Spinal cord (tissue), 10 donors: ENCODE results near the gene TRABD. TPM values are rescaled to one million over a fixed set of nuclear protein-coding genes. Genes with fewer than 3 reads are reported as not detected.

ENCODE experiments used
- DNase-seq, 6 donors: peaks; one replicate each; pipeline versions ENCODE4 v3.0.0 to v3.0.0-alpha.2; 2013 to 2015; ENCODE audit warnings: low spot score in 6 of 6, low read depth in 4 of 6
- H3K27ac ChIP-seq: one replicate; pipeline ENCODE4 v1.5.1; 2013; ENCODE audit warnings: low read depth, low read length, control low read depth
- H3K27me3 ChIP-seq: one replicate; pipeline ENCODE4 v1.6.1; 2013; ENCODE audit warnings: low read length; ENCODE audit not compliant: control insufficient read depth, insufficient read depth
- H3K36me3 ChIP-seq: one replicate; pipeline ENCODE4 v1.6.1; 2013; ENCODE audit warnings: low read length; ENCODE audit not compliant: control insufficient read depth, insufficient read depth
- H3K4me1 ChIP-seq: one replicate; pipeline ENCODE4 v1.6.1; 2013; ENCODE audit warnings: low read length; ENCODE audit not compliant: control insufficient read depth, insufficient read depth
- H3K4me3 ChIP-seq: one replicate; pipeline ENCODE4 v1.5.1; 2013; ENCODE audit warnings: low read depth, low read length, control low read depth
- H3K9me3 ChIP-seq: one replicate; pipeline ENCODE4 v1.6.1; 2013; ENCODE audit warnings: low read length; ENCODE audit not compliant: control insufficient read depth, insufficient read depth
- WGBS: methylation state at CpG from one replicate; pipeline ENCODE4 v1.1.5; 2013; ENCODE audit warnings: missing lambda C conversion rate; ENCODE audit not compliant: insufficient coverage; 5-methylcytosine and 5-hydroxymethylcytosine counted together
- polyA plus RNA-seq, 2 donors: library from polyadenylated mRNA; unstranded; fragments of 120-200 nt; gene quantifications; one replicate each; pipeline ENCODE4 v1.2.1, GENCODE V29; 2013; ENCODE audit not compliant: insufficient read length in 2 of 2
- total RNA-seq, 2 donors: library from RNA; depleted of rRNA in 1 of 2; stranded (reverse); fragments of 120-200 nt in 1 of 2; fragments of >200 nt in 1 of 2; gene quantifications; one replicate each; pipeline versions ENCODE4 v1.2.3 to v1.2.4, GENCODE V29; 2013 to 2014
- donor health status: healthy.

Gene TRABD
- total and polyA plus RNA-seq, 4 donors: 5.4 to 34.7 (median 21.7) TPM

GRCh38 chr22:50238755-50239154, 53.0 kb downstream of the TRABD start:
- H3K27me3 ChIP-seq: no peaks in the 10 kb centered on the region
- 87% methylated on average over 7 of the region's 9 CpGs for WGBS

GRCh38 chr22:50242406-50242949, 56.8 kb downstream of the TRABD start:
- H3K4me3 ChIP-seq: peak overlapping the region; percentile 9
- peaks cover 53% of the 10 kb centered on the region for H3K36me3 ChIP-seq
- H3K27ac ChIP-seq: no peak overlapping the region
- H3K4me1 ChIP-seq: peaks cover 47% of the 10 kb centered on the region
- 47% methylated on average over 4 of the region's 14 CpGs for WGBS
- H3K27me3 ChIP-seq: no peaks in the 10 kb centered on the region
- DNase-seq: no peak
- no peaks in the 10 kb centered on the region for H3K9me3 ChIP-seq

More at GRCh38 chr22:50238755-50239154, 53.0 kb downstream of the TRABD start:
- Histone ChIP-seq H3K36me3 (peaks cover 60% of the 10 kb centered on the region), H3K27ac (no peak overlapping the region), H3K4me3 (no peak overlapping the region), H3K9me3 (no peaks in the 10 kb centered on the region), H3K4me1 (peaks cover 31% of the 10 kb centered on the region)
- DNase-seq: no peak

GRCh38 chr22:50243685-50244419, 58.1 kb downstream of the TRABD start:
- peak overlapping the region; percentile 86 for H3K4me3 ChIP-seq
- peak overlapping the region; percentile 87 for H3K27ac ChIP-seq
- H3K4me1 ChIP-seq: peaks cover 59% of the 10 kb centered on the region
- H3K27me3 ChIP-seq: no peaks in the 10 kb centered on the region
- DNase-seq: no peak
- H3K36me3 ChIP-seq: peaks cover 55% of the 10 kb centered on the region
- no peaks in the 10 kb centered on the region for H3K9me3 ChIP-seq
- WGBS: 38% methylated on average over 22 of the region's 27 CpGs

- under 1% methylated on average over 75 of the region's 76 CpGs for WGBS
- H3K36me3 ChIP-seq: peaks cover 54% of the 10 kb centered on the region
- peak; percentile 82 to 98 (median 93) for DNase-seq
- peak within 1 kb of the TSS; percentile 86 for H3K4me3 ChIP-seq
- peaks cover 62% of the 10 kb centered on the region for H3K4me1 ChIP-seq
- H3K27me3 ChIP-seq: no peaks in the 10 kb centered on the region
- peak within 1 kb of the TSS; percentile 87 for H3K27ac ChIP-seq
- H3K9me3 ChIP-seq: no peaks in the 10 kb centered on the region
Measured at GRCh38 chr22:50244420-50245213, 58.9 kb downstream of the TRABD start, which contains the start of gene TUBGCP6. TSS of gene TUBGCP6 (minus strand) at chr22:50245023. CDS start at chr22:50244459, 564 bp downstream.

- Histone ChIP-seq H3K4me1 (peaks cover 69% of the 10 kb centered on the region), H3K9me3 (no peaks in the 10 kb centered on the region), H3K4me3 (peak overlapping the region; percentile 86)
Measured at GRCh38 chr22:50245214-50246072, 59.7 kb downstream of the TRABD start.

GRCh38 chr22:50246242-50247175, 60.8 kb downstream of the TRABD start:
- Histone ChIP-seq H3K9me3 (no peaks in the 10 kb centered on the region), H3K27me3 (no peaks in the 10 kb centered on the region), H3K4me3 (no peak overlapping the region), H3K36me3 (peaks cover 50% of the 10 kb centered on the region), H3K4me1 (peaks cover 67% of the 10 kb centered on the region), H3K27ac (no peak overlapping the region)
- DNase-seq: no peak
- WGBS: 88% methylated on average over 17 of the region's 20 CpGs

More at GRCh38 chr22:50245214-50246072, 59.7 kb downstream of the TRABD start:
- H3K27me3 ChIP-seq: no peaks in the 10 kb centered on the region
- DNase-seq: no peak
- WGBS: 16% methylated on average over 46 of the region's 53 CpGs
- peak overlapping the region; percentile 87 for H3K27ac ChIP-seq
- peaks cover 54% of the 10 kb centered on the region for H3K36me3 ChIP-seq

GRCh38 chr22:50247748-50248147, 62.0 kb downstream of the TRABD start:
- peaks cover 69% of the 10 kb centered on the region for H3K4me1 ChIP-seq
- 37% methylated on average over 16 of the region's 16 CpGs for WGBS
- peak in 1 of 6 donors; percentile 29 for DNase-seq
- no peak overlapping the region for H3K4me3 ChIP-seq
- no peaks in the 10 kb centered on the region for H3K27me3 ChIP-seq
- peaks cover 61% of the 10 kb centered on the region for H3K36me3 ChIP-seq
- no peak overlapping the region for H3K27ac ChIP-seq
- no peaks in the 10 kb centered on the region for H3K9me3 ChIP-seq

GRCh38 chr22:50248196-50249081, 62.7 kb downstream of the TRABD start:
- peaks cover 66% of the 10 kb centered on the region for H3K36me3 ChIP-seq
- no peak overlapping the region for H3K4me3 ChIP-seq
- no peak for DNase-seq
- no peaks in the 10 kb centered on the region for H3K9me3 ChIP-seq
- no peaks in the 10 kb centered on the region for H3K27me3 ChIP-seq
- no peak overlapping the region for H3K27ac ChIP-seq
- WGBS: 90% methylated on average over 28 of the region's 29 CpGs
- H3K4me1 ChIP-seq: peaks cover 63% of the 10 kb centered on the region
